Breast epithelium (tissue), 4 donors: ENCODE measurements around the gene KCTD19. TPM values are rescaled to one million over a fixed set of nuclear protein-coding genes. Genes with fewer than 3 reads are reported as not detected.
"Not testable (repeated sequence)": the region's sequence is repeated elsewhere in the genome, so short reads cannot be mapped to it uniquely, and the experiment has no call there.

ENCODE experiments used
- DNase-seq, 2 donors: peaks; one replicate each; pipeline ENCODE4 v3.0.0-alpha.2; 2019; ENCODE audit warnings: low spot score in 2 of 2
- H3K27ac ChIP-seq, 2 donors: fragments of 200-600 bp; sonication (generic) in 1 of 2; one replicate each; pipeline ENCODE4 v1.5.1; 2016 to 2019; ENCODE audit warnings: mild to moderate bottlenecking in 1 of 2
- H3K27me3 ChIP-seq, 2 donors: fragments of 200-600 bp; sonication (generic) in 1 of 2; one replicate each; pipeline versions ENCODE4 v1.5.1 to v1.6.0; 2017 to 2019; ENCODE audit warnings: control low read depth in 1 of 2, mild to moderate bottlenecking in 1 of 2
- H3K36me3 ChIP-seq: fragments of 200-600 bp; one replicate; pipeline ENCODE4 v1.5.1; 2019
- H3K4me1 ChIP-seq, 2 donors: fragments of 200-600 bp; sonication (generic); one replicate each; pipeline ENCODE4 v1.5.1; 2016 to 2019; ENCODE audit warnings: control low read depth in 1 of 2
- H3K4me3 ChIP-seq, 3 donors: fragments of 200-600 bp; sonication (generic); 1 replicate in 2 of 3; 2 replicates in 1 of 3; pipeline ENCODE4 v1.5.1; 2016 to 2019; ENCODE audit warnings: mild to moderate bottlenecking in 3 of 3, moderate library complexity in 2 of 3
- H3K9me3 ChIP-seq, 2 donors: fragments of 200-600 bp; sonication (generic) in 1 of 2; one replicate each; pipeline ENCODE4 v1.5.1; 2016 to 2019; ENCODE audit warnings: control low read depth in 1 of 2
- CTCF ChIP-seq, 3 donors: fragments of 450-650 bp; IDR thresholded peaks; one replicate each; pipeline ENCODE4 v1.5.1; 2016 to 2017; ENCODE audit warnings: antibody characterized with exemption in 3 of 3, mild to moderate bottlenecking in 3 of 3, moderate library complexity in 3 of 3
- POLR2A ChIP-seq: fragments of 450-650 bp; IDR thresholded peaks from one replicate; pipeline ENCODE4 v1.6.1; 2016; ENCODE audit warnings: antibody characterized with exemption, mild to moderate bottlenecking, moderate library complexity
- POLR2AphosphoS5 ChIP-seq, 3 donors: sonication (generic); formaldehyde crosslinking; IDR thresholded peaks; one replicate each; pipeline ENCODE4 v1.6.1; 2017; ENCODE audit warnings: antibody characterized with exemption in 3 of 3
- intact Hi-C: fragments of 100-400 bp; cut with DNase I; formaldehyde crosslinking; loops from one replicate; pipeline ENCODE4 v1.15.1; 2023; ENCODE audit warnings: low total_unique reads
- total RNA-seq, 3 donors: library from RNA; depleted of rRNA; stranded (reverse); fragments of >200 nt; gene quantifications; one replicate each; pipeline ENCODE4 v1.1.0, GENCODE V29; 2016

Gene KCTD19
- 1 to 10 TPM in 1 of 3 donors, not detected in 2; 1.0 TPM for total RNA-seq

GRCh38 chr16:67326472-67327309, at the start of gene KCTD19, which contains the start of gene LRRC36:
Gene KCTD19 (minus strand): TSS chr16:67326741. CDS start chr16:67326707, 34 bp downstream.
Gene LRRC36 (plus strand): TSS chr16:67326815. CDS start chr16:67326863, 48 bp downstream.
- intact Hi-C loops = no loop called here
- Histone ChIP-seq H3K9me3 (no peaks in the 10 kb centered on the region), H3K4me1 (no peaks in the 10 kb centered on the region), H3K36me3 (no peaks in the 10 kb centered on the region), H3K4me3 (peak within 1 kb of the TSS; percentile 45 to 82 (median 55)), H3K27ac (peak within 1 kb of the TSS in 1 of 2 donors; percentile 44), H3K27me3 (no peaks in the 10 kb centered on the region)
- TF ChIP-seq POLR2A (no peak), CTCF (IDR thresholded peaks at IDR 0.05) (peak in 2 of 3 donors; percentile 17 to 26), POLR2AphosphoS5 (IDR thresholded peaks at IDR 0.05) (no peak)
- DNase-seq = peak in 1 of 2 donors; percentile 79

GRCh38 chr16:67376012-67376411, 49.5 kb upstream of the KCTD19 start:
- H3K4me1 ChIP-seq, H3K4me3 ChIP-seq, H3K27ac ChIP-seq, intact Hi-C loops, H3K36me3 ChIP-seq, H3K9me3 ChIP-seq, DNase-seq, H3K27me3 ChIP-seq: not testable (repeated sequence)

GRCh38 chr16:67372664-67373063, 46.1 kb upstream of the KCTD19 start:
- no peak overlapping the region for H3K4me3 ChIP-seq
- H3K9me3 ChIP-seq = no peaks in the 10 kb centered on the region
- no peak overlapping the region for H3K27ac ChIP-seq
- H3K36me3 ChIP-seq = no peaks in the 10 kb centered on the region
- TF ChIP-seq POLR2A (no peak), CTCF (IDR thresholded peaks at IDR 0.05) (peak; percentile 20 to 45 (median 41))
- no peak for DNase-seq
- H3K4me1 ChIP-seq = no peaks in the 10 kb centered on the region
- intact Hi-C loops = no loop called here
- H3K27me3 ChIP-seq = no peaks in the 10 kb centered on the region

GRCh38 chr16:67370661-67371060, 44.1 kb upstream of the KCTD19 start:
- TF ChIP-seq POLR2A (no peak), POLR2AphosphoS5 (IDR thresholded peaks at IDR 0.05) (no peak), CTCF (IDR thresholded peaks at IDR 0.05) (no peak)
- Histone ChIP-seq H3K27me3 (no peaks in the 10 kb centered on the region), H3K9me3 (no peaks in the 10 kb centered on the region), H3K4me3 (no peak overlapping the region), H3K27ac (no peak overlapping the region), H3K4me1 (no peaks in the 10 kb centered on the region), H3K36me3 (no peaks in the 10 kb centered on the region)
- intact Hi-C loops = no loop called here
- no peak for DNase-seq

GRCh38 chr16:67364600-67365235, 38.2 kb upstream of the KCTD19 start:
- no peak for DNase-seq
- intact Hi-C loops = no loop called here
- Histone ChIP-seq H3K4me1 (no peaks in the 10 kb centered on the region), H3K9me3 (no peaks in the 10 kb centered on the region), H3K27ac (peak overlapping the region in 1 of 2 donors; percentile 77), H3K4me3 (no peak overlapping the region), H3K27me3 (no peaks in the 10 kb centered on the region), H3K36me3 (no peaks in the 10 kb centered on the region)
- TF ChIP-seq CTCF (IDR thresholded peaks at IDR 0.05) (no peak), POLR2A (no peak)
